GM20431 (cell line): ENCODE data around the gene NLGN2.
"Not testable (repeated sequence)": the region's sequence is repeated elsewhere in the genome, so short reads cannot be mapped to it uniquely, and the experiment has no call there.

Source experiments
- in situ Hi-C: fragments of 300-500 bp; cut with MseI, MboI; formaldehyde crosslinking; loops from one replicate; pipeline ENCODE4 v1.15.0; 2020; ENCODE audit warnings: low sequenced_read_pairs; ENCODE audit not compliant: unreplicated experiment

NLGN2 gene

DNA sequence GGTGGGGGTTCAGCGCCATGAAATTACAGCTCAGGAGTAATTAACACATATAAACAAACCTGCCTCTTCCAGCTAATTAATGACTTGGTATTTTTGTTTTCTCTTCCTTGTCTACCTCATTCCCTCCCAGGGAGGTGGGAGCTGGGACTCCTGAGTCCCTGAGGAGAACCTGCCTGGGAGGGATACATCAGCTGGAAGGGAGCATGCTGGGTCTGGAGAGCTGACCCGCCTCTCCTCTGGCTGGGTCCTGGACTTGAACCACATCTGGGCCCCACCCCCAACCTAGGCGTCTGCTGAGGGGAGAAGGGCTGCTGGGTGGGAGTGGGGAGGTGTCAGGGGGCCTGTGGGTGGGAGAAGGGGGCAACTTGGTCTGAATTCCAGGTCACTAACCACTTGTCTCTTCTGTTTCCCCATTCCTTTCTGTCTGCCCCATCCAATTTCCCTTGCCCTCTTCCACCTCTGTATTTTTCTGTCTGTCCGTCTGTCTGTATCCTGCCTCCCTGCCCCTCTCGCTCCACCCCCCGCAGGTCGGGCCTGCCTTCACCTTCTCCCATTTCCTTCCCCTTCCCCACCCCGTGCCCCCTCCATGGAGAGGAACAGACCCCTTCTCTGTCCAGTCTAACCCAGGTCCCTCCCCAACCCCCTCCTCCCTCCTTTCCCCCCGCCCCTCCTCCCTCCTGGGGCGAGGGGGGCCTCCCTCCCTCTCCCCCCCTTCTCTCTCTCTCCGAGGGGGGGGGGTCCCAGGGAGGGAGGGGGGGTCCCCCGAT lies at the start of gene NLGN2:
TSS of gene NLGN2 (plus strand) at position 361 of the 767 bp plus-strand sequence. CDS start 411 bp downstream, outside the sequence.
- in situ Hi-C loops = no loop called here

DNA sequence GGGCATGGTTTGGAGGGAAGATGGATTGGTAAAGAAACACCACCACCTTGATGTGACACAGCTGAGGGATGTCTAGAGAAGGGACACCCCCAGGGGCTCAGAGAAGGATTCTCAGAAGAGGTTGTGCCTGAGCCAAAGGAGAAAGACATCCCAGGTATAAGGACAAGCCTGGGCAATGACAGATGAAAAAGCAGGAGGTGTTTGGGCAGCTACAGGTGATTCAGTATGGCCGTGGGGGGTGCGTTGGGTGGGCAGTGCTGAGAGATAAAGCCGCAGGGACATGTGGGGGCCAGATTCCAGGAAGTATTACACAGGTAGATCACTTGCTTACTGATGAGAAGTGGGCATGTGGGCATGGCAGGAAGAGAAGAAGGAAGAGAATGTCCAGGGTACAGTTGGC lies 45.7 kb upstream of the NLGN2 start:
- in situ Hi-C loops = no loop called here

DNA sequence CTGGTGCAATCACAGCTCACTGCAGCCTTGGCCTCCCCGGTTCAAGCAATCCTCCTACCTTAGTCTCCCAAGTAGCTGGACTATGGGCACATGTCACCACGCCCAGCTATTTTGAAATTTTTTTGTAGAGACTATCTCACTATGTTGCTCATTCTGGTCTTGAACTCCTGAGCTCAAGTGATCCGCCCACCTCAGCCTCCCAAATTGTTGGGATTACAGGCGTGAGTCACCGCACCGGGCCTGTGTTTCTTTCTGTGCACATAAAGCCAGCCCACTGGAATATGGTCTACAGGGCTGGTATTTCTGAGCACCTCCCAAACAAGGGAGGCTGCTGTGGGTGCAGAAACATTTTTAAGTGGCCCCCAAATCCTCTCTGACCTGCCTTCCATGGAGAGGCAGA lies 44.3 kb upstream of the NLGN2 start:
- in situ Hi-C loops = no loop called here

DNA sequence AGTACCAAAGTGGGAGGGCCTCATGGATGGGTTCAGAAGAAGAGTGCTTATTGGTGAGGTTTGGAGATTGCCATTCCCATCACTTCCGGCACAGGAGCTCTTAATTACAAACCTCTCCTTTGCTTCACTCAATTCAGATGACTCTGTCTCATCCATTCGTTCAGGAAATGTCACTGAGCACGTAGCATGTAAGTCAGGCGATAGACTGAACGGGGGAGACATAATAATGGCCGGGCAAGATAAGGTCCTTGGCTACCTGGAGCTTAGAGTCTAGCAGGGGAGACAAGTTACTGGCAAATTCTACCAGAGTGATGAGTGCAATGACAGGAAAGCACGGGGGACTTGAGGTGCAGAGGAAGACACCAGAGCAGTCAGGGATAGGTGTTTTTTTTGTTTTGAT lies 41.7 kb upstream of the NLGN2 start:
- in situ Hi-C loops = not testable (repeated sequence)

DNA sequence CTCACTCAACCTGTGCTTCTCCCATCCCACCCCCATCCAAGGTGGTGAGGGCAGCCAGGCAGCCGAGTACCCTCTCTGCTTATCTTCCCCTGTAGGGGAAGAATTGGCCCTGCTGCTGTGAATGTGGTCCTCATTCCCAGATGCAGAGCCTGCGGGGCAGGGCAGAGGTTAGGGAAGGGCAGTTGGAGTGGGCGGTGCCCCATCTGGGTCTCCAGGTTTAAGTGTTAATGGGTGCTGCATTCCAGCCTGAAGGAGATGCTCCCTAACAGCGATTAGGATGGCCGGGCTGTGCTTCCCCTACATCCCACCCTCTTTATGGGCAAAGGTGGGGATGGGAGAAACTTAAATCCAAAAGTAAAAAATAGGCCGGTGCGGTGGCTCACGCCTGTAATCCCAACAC lies 40.6 kb upstream of the NLGN2 start:
- in situ Hi-C loops = no loop called here

DNA sequence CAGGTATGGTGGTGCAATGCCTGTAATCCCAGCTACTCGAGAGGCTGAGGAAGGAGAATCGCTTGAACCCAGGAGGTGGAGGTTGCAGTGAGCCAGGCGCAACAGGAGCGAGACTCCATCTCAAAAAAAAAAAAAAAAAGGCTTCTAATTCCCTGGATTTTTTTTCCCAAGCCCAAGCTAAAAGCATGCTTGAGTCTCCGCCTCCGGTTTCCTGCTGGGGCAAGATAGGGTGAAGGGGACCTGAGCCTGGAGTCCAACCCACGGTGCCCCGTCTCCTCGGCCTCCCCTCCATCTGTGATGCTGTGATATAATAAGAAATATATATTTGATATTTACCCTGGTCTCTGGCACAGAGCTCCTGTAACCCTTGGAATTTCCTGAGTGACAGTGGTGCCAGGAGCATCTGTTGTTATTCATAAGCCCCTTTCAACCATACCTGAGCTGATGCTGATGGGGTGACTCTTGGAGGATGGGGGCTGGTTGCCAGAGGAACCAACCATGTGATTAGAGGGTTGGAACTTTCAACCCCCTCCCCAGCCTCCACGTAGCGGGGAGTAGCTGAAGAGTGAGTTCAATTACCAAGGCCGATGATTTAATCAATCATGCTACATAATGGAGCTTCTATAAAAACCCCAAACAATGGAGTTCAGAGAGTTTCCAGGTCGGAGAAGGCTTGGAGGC lies 39.6 kb upstream of the NLGN2 start:
- in situ Hi-C loops = no loop called here

DNA sequence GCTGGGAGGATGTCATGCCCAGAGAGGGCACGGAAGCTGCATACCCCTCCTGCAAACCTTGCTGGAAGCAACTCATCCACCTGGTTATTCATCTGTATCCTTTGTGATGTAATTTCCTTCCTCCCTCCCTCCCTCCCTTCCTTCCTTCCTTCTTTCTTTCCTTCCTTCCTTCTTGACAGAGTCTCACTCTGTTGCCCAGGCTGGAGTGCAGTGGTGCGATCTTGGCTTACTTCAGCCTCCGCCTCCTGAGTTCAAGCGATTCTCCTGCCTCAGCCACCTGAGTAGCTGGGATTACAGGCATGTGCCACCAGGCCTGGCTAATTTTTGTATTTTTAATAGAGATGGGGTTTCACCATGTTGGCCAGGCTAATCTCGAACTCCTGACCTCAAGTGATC lies 39.0 kb upstream of the NLGN2 start:
- in situ Hi-C loops = not testable (repeated sequence)

DNA sequence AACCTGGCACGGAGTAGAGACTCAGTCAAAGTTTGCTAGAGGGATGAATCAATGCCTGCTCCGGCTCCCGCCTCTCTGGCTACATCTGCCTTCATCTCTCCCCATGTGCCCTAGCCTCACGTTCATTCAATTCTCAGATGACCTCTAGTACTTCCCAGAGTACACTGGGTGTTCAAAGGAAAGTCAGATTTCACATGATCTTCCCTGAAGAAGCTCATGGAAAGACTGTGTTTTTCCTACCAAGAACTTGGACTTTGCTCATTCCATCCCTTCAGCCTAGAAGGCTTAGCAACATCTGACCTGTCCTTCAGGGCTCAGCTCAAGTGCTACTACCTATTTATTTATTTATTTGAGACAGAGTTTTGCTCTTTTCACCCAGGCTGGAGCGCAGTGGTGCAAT lies 37.8 kb upstream of the NLGN2 start:
- in situ Hi-C loops = no loop called here

DNA sequence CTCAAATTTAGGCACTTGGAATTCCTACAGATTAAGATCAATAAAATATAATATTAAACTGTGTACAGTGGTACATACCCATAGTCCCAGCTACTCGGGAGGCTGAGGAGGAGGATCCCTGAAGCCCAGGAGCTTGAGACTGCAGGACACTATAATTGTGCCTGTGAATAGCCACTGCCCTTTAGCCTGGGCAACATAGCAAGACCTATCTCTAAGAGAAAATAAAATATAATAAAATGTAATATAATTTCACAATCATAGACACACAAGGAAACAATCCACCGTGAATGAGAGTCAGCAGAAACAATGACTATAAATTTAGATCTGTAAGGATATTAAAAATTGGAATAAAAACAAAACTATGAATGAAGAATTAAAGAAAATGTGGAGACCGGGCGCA lies 36.8 kb upstream of the NLGN2 start:
- in situ Hi-C loops = no loop called here

DNA sequence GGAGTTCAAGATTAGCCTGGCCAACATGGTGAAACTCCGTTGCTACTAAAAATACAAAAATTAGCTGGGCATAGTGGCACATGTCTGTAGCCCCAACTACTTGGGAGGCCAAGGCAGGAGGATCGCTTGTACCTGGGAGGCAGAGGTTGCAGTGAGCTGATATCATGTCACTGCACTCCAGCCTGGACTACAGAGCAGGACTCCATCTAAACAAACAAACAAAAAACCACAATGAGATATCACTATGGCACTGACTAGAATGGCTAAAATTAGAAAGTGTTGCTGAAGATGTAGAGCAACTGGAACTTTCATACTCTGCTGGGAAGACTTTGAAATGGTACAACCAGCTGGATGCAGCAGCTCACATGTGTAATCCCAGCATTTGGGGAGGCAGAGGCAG lies 33.3 kb upstream of the NLGN2 start:
- in situ Hi-C loops = no loop called here

DNA sequence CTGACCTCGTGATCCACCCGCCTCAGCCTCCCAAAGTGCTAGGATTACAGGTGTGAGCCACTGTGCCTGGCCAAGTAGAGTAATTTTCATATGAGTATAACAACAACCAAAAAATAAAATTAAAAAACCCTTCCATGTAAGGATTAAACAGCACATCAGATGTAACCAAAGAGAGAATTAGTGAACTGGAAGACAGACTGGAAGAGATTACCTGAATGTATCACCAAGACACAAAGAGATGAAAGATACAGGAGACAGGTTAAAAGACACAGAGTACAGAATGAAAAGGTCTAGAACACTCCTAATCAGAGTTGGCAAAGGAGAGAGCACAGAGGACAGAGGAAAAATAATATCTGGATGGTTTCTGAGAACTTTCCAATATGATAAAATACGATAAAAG lies 28.5 kb upstream of the NLGN2 start:
- in situ Hi-C loops = no loop called here

DNA sequence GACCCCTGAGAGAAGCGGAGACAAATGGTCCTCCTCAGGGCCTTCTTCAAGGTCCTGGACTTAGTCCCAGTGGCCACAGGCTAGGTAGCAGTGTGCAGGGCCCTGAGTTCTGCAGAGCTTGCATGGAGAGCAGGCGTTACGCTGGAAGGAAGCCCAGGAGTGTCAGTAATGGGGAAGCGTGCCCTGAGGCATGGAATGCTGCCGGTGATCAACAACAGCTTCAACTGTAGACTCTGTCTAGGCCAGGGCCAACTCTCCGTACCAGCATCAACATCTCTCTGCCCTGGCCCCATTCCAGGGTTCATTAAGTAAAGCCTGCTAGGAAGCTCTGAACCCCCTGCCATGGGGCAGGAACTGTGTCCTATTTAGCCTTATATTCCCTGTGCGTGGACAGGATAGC lies 27.3 kb upstream of the NLGN2 start:
- in situ Hi-C loops = no loop called here

DNA sequence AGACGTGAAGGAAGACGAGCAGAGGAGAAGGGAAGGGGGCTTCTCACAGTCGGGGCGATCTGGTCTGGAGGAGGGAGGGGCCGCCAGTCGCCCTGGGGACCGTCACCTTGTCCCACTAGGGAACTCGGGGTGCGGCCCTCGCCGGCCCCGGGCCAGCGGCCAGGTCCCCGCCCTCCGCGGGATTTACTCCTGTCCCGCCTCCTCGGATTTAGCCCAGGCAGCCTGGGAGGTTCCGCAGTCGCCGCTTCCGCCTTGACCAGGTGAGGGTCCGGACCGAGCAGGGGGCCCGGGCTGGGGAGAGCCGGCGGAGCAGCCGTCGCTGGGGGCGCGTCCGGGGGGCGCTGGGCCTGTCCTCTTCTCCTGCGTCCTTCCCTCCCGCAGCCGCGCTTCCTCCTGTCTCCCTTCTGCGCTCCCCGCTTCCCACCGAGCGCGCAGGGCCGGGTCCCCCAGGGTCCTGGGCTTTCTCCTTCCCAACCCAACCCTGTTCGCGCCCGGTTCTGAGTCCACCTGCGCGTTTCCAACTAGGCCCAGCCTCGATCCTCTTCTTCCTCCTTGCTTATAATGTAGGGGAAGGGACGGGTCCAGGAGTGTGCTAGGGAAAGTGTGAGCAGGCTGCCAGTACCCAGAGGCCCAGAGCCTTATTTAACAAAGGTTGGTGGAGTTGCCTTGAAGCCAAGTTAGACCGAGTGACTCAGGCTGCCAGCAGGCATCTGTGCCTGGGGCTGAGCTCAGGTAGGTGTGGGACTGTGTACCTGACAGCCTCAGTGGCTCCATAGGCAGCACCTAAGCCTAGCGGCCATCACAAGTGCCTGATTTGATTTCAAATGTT lies 26.6 kb upstream of the NLGN2 start, which contains the start of gene TNK1:
TSS of gene TNK1 (plus strand) at position 235 of the 829 bp plus-strand sequence. CDS start 1,838 bp downstream, outside the sequence.
- in situ Hi-C loops = no loop called here

DNA sequence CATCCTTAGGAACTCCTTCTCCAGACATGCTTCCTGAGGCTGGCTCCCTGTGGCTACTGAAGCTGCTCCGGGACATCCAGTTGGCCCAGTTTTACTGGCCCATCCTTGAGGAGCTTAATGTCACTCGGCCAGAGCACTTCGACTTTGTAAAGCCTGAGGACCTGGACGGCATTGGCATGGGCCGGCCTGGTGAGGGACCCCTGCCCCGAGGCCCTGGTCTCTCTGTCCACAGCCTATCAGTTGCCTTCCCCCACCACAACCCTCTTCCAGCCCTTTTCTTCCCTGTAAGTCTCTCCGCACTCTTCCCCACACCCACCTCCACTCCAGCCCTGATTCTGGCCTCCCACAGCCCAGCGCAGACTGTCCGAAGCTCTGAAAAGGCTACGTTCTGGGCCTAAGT lies 24.7 kb upstream of the NLGN2 start:
- in situ Hi-C loops = no loop called here

DNA sequence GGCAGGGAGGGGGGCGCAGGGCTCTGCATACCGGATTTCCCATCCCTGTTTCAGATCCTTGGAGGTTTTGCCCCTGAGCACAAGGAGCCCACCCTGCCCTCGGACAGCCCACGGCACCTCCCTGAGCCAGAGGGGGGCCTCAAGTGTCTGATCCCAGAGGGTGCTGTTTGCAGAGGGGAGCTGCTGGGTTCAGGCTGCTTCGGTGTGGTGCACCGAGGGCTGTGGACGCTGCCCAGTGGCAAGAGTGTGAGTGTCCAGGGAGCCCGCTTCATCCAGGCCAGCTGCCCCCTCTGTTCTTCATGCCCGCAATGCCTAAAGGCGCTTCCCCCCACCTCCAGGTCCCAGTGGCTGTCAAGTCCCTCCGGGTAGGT lies 24.3 kb upstream of the NLGN2 start:
- in situ Hi-C loops = no loop called here

DNA sequence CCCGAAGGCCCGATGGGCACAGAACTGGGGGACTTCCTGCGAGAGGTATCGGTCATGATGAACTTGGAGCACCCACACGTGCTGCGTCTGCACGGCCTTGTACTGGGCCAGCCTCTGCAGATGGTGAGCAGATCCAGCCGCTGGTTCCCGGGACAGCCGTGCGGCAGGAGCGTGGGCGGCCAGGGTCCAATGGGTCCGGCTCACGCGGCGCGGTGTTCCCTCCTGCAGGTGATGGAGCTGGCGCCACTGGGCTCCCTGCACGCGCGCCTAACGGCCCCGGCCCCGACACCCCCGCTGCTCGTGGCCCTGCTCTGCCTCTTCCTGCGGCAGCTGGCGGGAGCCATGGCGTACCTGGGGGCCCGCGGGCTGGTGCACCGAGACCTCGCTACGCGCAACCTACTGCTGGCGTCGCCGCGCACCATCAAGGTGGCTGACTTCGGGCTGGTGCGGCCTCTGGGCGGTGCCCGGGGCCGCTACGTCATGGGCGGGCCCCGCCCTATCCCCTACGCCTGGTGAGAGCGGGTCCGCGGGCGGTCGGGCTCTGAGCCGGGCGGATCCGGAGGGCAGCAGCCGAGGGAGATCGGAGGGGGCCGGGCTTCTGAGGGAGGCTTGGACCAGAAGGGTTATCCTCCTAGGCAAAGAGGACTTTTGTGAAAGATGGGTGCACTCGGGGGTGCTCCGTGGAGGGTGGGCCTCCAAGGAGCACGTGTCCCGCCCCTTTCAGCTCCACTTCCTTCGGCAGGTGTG lies 23.7 kb upstream of the NLGN2 start:
- in situ Hi-C loops = no loop called here

DNA sequence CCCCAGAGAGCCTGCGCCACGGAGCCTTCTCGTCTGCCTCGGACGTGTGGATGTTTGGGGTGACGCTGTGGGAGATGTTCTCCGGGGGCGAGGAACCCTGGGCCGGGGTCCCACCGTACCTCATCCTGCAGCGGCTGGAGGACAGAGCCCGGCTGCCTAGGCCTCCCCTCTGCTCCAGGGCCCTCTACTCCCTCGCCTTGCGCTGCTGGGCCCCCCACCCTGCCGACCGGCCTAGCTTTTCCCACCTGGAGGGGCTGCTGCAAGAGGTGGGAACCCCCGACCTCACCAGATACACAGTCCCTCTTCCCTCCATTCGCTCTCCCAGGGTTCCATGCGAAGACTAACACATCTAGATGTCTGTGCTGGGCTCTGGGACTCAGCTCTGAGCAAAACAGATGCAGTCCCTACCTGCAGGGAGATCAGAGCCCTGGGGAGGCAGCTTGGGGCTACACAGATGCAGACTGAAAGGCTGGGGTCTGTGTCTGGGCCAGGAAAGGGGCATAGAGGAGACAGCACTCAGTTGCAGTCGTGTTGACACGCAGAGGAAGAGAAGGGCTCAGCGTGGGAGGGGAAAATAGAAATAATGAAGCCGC lies 23.1 kb upstream of the NLGN2 start:
- in situ Hi-C loops = no loop called here

DNA sequence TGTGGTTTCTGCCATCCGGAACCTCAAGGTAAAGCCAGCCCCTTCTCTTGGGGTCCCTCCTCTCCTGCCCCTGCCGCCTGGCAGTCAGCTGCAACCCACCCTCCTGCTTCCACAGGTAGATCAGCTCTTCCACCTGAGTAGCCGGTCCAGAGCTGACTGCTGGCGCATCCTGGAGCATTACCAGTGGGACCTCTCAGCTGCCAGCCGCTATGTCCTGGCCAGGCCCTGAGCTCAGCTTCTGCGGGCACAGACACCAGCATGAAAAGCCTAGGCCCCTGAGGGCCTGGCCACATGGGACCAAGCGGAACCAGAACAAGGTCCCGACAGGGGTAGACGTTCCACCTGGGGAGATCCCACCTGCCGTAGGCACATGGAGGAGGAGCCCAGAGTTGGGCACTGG lies 18.8 kb upstream of the NLGN2 start:
- in situ Hi-C loops = no loop called here

DNA sequence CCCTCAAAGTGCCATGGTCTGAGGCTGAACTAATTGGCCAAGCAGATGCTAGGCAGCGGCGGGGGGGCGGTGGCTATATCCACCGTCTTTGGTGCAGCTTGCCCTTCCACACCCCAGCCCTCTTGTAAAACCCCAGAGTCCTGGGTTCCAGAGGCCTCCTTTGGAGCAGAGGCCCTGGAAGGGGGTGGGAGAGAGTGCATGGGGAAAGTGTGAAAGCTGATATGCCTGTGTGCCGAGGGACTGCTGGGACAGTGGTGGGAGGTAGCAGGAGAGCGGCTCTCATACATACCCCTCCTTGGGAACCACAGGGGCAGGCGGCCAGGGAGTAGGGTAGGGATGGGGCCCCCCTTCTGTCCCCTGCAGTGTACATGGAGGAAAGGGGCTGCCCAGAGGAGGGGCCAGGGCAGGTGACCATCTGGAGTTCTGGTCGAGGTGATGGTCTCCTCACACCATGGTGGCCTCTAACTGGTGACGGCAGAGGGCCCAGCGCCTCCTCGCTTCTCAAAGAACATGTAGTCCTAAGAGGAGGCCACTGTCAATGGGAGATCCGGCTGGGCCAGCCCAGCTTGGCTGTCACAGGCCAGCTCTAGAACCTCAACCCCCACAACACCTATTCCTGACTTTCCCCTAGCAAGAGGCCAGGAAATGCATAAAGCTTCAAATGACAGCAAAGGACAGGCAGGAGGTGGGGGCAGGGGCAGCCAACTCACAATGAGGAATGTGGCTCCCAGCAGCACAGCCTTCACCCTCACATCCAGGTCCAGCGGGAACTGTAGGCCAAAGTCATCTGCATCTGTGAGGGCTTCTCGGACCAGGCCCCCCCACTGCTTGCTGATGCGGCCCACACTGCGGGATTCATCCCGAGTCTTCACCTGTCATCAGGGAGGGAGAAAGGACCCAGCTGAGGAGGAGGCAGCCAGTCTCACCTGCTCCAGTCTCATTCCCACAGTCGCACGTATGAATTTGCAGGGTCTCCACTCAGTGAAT lies 17.4 kb upstream of the NLGN2 start:
- in situ Hi-C loops = no loop called here
